ENCODE data around the gene PRDM16. TPM values are rescaled to one million over a fixed set of nuclear protein-coding genes. Genes with fewer than 3 reads are reported as not detected.

Gene PRDM16
- polyA plus RNA-seq, 1 donor (not counting 4 experiments of a cell fraction or from before 2014, with no cell fraction given), result 0.05 TPM

- FAIRE-seq (no peak), DNase-seq (ENCODE audit: low read depth, low spot score) (no peak)
- H3K27me3 ChIP-seq (ENCODE audit: control insufficient read depth, extremely low read depth, insufficient read depth, low read length), result no peaks in the 10 kb centered on the region
- no peaks in the 10 kb centered on the region for H4K20me1 ChIP-seq (ENCODE audit: control insufficient read depth, extremely low read depth, insufficient read depth, low read length)
- H3K4me1 ChIP-seq (ENCODE audit: control insufficient read depth, extremely low read depth, insufficient read depth, low read length), result no peaks in the 10 kb centered on the region
- no peaks in the 10 kb centered on the region for H3K9me1 ChIP-seq (ENCODE audit: control insufficient read depth, extremely low read depth, insufficient read depth, low read length)
- no peak overlapping the region for H2AFZ ChIP-seq (ENCODE audit: control insufficient read depth, low read length)
- H3K9me3 ChIP-seq (ENCODE audit: control insufficient read depth, low read depth, low read length), result no peaks in the 10 kb centered on the region
- no peaks in the 10 kb centered on the region for H3K79me2 ChIP-seq (ENCODE audit: control insufficient read depth, insufficient read depth, low read length)
- dilution Hi-C loops (cut with MboI; ENCODE audit: extremely low pct_ligation_motif_present, low sequenced_read_pairs), result no loop called here
- no peak overlapping the region for H3K4me3 ChIP-seq (ENCODE audit: control insufficient read depth in 2 of 3, extremely low read depth in 1 of 3, insufficient read depth in 2 of 3, low read depth in 1 of 3, low read length in 3 of 3)
- H3K4me2 ChIP-seq (ENCODE audit: control insufficient read depth, extremely low read depth, insufficient read depth, low read depth, low read length), result no peak overlapping the region
- no peak overlapping the region for H3K9ac ChIP-seq (ENCODE audit: control insufficient read depth, extremely low read depth, insufficient read depth, low read length)
- H3K27ac ChIP-seq (ENCODE audit: control insufficient read depth, insufficient read depth, low read length), result no peak overlapping the region
- TF ChIP-seq CTCF (optimal IDR thresholded peaks at IDR 0.05 in 1 of 3, IDR thresholded peaks at IDR 0.05 in 1 of 3, conservative IDR thresholded peaks at IDR 0.05 in 1 of 3; ENCODE audit: extremely low read depth in 1 of 3, insufficient read depth in 2 of 3, low read length in 3 of 3), result no peak
- no peak for TF ChIP-seq EZH2 (IDR thresholded peaks at IDR 0.05; ENCODE audit: low read length)
- no peaks in the 10 kb centered on the region for H3K36me3 ChIP-seq (ENCODE audit: control insufficient read depth in 2 of 2, extremely low read depth in 1 of 2, insufficient read depth in 2 of 2, low read length in 2 of 2)
Measured at GRCh38 chr1:3435666-3436065, 366.7 kb downstream of the PRDM16 start.

- H3K27ac ChIP-seq (ENCODE audit: control insufficient read depth, insufficient read depth, low read length), result no peak overlapping the region
- no peak overlapping the region for H3K4me2 ChIP-seq (ENCODE audit: control insufficient read depth, extremely low read depth, insufficient read depth, low read depth, low read length)
- no peaks in the 10 kb centered on the region for H3K79me2 ChIP-seq (ENCODE audit: control insufficient read depth, insufficient read depth, low read length)
- TF ChIP-seq EZH2 (IDR thresholded peaks at IDR 0.05; ENCODE audit: low read length) (no peak), CTCF (optimal IDR thresholded peaks at IDR 0.05 in 1 of 3, IDR thresholded peaks at IDR 0.05 in 1 of 3, conservative IDR thresholded peaks at IDR 0.05 in 1 of 3; ENCODE audit: extremely low read depth in 1 of 3, insufficient read depth in 2 of 3, low read length in 3 of 3) (no peak)
- no peaks in the 10 kb centered on the region for H3K36me3 ChIP-seq (ENCODE audit: control insufficient read depth in 2 of 2, extremely low read depth in 1 of 2, insufficient read depth in 2 of 2, low read length in 2 of 2)
- H3K4me1 ChIP-seq (ENCODE audit: control insufficient read depth, extremely low read depth, insufficient read depth, low read length), result no peaks in the 10 kb centered on the region
- FAIRE-seq, result no peak
- dilution Hi-C loops (cut with MboI; ENCODE audit: extremely low pct_ligation_motif_present, low sequenced_read_pairs), result no loop called here
- no peak overlapping the region for H2AFZ ChIP-seq (ENCODE audit: control insufficient read depth, low read length)
- no peak overlapping the region for H3K9ac ChIP-seq (ENCODE audit: control insufficient read depth, extremely low read depth, insufficient read depth, low read length)
- H3K9me3 ChIP-seq (ENCODE audit: control insufficient read depth, low read depth, low read length), result no peaks in the 10 kb centered on the region
- no peaks in the 10 kb centered on the region for H3K27me3 ChIP-seq (ENCODE audit: control insufficient read depth, extremely low read depth, insufficient read depth, low read length)
- no peaks in the 10 kb centered on the region for H4K20me1 ChIP-seq (ENCODE audit: control insufficient read depth, extremely low read depth, insufficient read depth, low read length)
- no peak for DNase-seq (ENCODE audit: low read depth, low spot score)
- no peak overlapping the region for H3K4me3 ChIP-seq (ENCODE audit: control insufficient read depth in 2 of 3, extremely low read depth in 1 of 3, insufficient read depth in 2 of 3, low read depth in 1 of 3, low read length in 3 of 3)
- no peaks in the 10 kb centered on the region for H3K9me1 ChIP-seq (ENCODE audit: control insufficient read depth, extremely low read depth, insufficient read depth, low read length)
Measured at GRCh38 chr1:3436451-3436850, 367.4 kb downstream of the PRDM16 start.
